Measurements from ENCODE around the gene SLC27A1.

DNA sequence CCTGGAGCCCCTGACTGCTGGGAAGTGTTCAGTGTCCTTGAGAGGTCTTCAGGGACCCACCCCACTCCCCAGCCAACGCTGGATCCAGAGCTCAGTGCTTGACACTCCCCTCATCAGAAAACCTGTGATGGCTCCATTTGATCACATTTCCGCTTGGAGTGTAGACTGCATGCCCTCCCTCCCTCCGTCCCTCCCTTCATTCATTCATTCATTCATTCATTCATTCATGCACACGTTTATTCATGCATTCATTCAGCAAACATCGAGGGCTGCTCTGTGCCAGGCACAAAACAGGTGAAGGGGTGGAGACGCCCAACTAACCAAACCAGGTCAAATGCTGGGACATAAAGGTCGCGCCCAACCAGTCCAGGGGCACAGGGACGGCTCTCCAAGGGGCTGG is 54.8 kb downstream of the SLC27A1 start:
- TF ChIP-seq, protein P1, sequence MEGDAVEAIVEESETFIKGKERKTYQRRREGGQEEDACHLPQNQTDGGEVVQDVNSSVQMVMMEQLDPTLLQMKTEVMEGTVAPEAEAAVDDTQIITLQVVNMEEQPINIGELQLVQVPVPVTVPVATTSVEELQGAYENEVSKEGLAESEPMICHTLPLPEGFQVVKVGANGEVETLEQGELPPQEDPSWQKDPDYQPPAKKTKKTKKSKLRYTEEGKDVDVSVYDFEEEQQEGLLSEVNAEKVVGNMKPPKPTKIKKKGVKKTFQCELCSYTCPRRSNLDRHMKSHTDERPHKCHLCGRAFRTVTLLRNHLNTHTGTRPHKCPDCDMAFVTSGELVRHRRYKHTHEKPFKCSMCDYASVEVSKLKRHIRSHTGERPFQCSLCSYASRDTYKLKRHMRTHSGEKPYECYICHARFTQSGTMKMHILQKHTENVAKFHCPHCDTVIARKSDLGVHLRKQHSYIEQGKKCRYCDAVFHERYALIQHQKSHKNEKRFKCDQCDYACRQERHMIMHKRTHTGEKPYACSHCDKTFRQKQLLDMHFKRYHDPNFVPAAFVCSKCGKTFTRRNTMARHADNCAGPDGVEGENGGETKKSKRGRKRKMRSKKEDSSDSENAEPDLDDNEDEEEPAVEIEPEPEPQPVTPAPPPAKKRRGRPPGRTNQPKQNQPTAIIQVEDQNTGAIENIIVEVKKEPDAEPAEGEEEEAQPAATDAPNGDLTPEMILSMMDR (IDR thresholded peaks at IDR 0.05; ENCODE audit: poor library complexity): no peak
- TF ChIP-seq EZH2phosphoT487 (IDR thresholded peaks at IDR 0.05; ENCODE audit: low read depth, severe bottlenecking, unreplicated experiment) (no peak), EZH2 (IDR thresholded peaks at IDR 0.05; ENCODE audit: borderline replicate concordance) (no peak)
